ENCODE measurements around the gene CPA3. TPM values are rescaled to one million over a fixed set of nuclear protein-coding genes. Genes with fewer than 3 reads are reported as not detected.

CPA3 gene
- total and polyA plus RNA-seq, 2 donors from 2014 or later = 47.9 TPM; not detected in 1

GRCh38 chr3:148847351-148847750 is 17.7 kb upstream of the CPA3 start:
- Histone ChIP-seq H3K4me3 (ENCODE audit: low read length in 3 of 3) (no peak overlapping the region), H3K9me3 (ENCODE audit: control insufficient read depth in 2 of 3, insufficient read depth in 1 of 3, low read length in 3 of 3) (no peaks in the 10 kb centered on the region), H3K9ac (ENCODE audit: low read length in 3 of 3) (no peak overlapping the region), H3K27ac (ENCODE audit: low read depth in 2 of 2, low read length in 2 of 2) (no peak overlapping the region), H3K4me1 (ENCODE audit: control insufficient read depth in 2 of 3, insufficient read depth in 2 of 3, low read depth in 1 of 3, low read length in 3 of 3) (no peaks in the 10 kb centered on the region), H3K36me3 (ENCODE audit: control insufficient read depth in 2 of 3, insufficient read depth in 3 of 3, low read length in 3 of 3) (no peaks in the 10 kb centered on the region), H3K27me3 (ENCODE audit: control insufficient read depth, insufficient read depth, low read length) (no peaks in the 10 kb centered on the region)
- intact Hi-C loops (cut with DNase I) = no loop called here
- FAIRE-seq = no peak
- no peak for DNase-seq
- TF ChIP-seq, protein P1, sequence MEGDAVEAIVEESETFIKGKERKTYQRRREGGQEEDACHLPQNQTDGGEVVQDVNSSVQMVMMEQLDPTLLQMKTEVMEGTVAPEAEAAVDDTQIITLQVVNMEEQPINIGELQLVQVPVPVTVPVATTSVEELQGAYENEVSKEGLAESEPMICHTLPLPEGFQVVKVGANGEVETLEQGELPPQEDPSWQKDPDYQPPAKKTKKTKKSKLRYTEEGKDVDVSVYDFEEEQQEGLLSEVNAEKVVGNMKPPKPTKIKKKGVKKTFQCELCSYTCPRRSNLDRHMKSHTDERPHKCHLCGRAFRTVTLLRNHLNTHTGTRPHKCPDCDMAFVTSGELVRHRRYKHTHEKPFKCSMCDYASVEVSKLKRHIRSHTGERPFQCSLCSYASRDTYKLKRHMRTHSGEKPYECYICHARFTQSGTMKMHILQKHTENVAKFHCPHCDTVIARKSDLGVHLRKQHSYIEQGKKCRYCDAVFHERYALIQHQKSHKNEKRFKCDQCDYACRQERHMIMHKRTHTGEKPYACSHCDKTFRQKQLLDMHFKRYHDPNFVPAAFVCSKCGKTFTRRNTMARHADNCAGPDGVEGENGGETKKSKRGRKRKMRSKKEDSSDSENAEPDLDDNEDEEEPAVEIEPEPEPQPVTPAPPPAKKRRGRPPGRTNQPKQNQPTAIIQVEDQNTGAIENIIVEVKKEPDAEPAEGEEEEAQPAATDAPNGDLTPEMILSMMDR (IDR thresholded peaks at IDR 0.05; ENCODE audit: borderline replicate concordance, extremely low read depth, insufficient read depth) = no peak

- H3K4me1 ChIP-seq (ENCODE audit: control insufficient read depth in 2 of 3, insufficient read depth in 2 of 3, low read depth in 1 of 3, low read length in 3 of 3) = no peaks in the 10 kb centered on the region
- intact Hi-C loops (cut with DNase I) = no loop called here
- FAIRE-seq (no peak), DNase-seq (no peak)
- H3K36me3 ChIP-seq (ENCODE audit: control insufficient read depth in 2 of 3, insufficient read depth in 3 of 3, low read length in 3 of 3) = no peaks in the 10 kb centered on the region
- no peak overlapping the region for H3K4me3 ChIP-seq (ENCODE audit: low read length in 3 of 3)
- H3K27ac ChIP-seq (ENCODE audit: low read depth in 2 of 2, low read length in 2 of 2) = no peak overlapping the region
- no peak overlapping the region for H3K9ac ChIP-seq (ENCODE audit: low read length in 3 of 3)
- TF ChIP-seq, protein P1 (IDR thresholded peaks at IDR 0.05; ENCODE audit: borderline replicate concordance, extremely low read depth, insufficient read depth) = no peak
- H3K9me3 ChIP-seq (ENCODE audit: control insufficient read depth in 2 of 3, insufficient read depth in 1 of 3, low read length in 3 of 3) = no peaks in the 10 kb centered on the region
- H3K27me3 ChIP-seq (ENCODE audit: control insufficient read depth, insufficient read depth, low read length) = no peaks in the 10 kb centered on the region
These were observed 16.7 kb upstream of the CPA3 start for GRCh38 chr3:148848410-148848809.

- H3K9me3 ChIP-seq (ENCODE audit: control insufficient read depth in 2 of 3, insufficient read depth in 1 of 3, low read length in 3 of 3) = no peaks in the 10 kb centered on the region
- H3K4me3 ChIP-seq (ENCODE audit: low read length in 3 of 3) = no peak overlapping the region
- DNase-seq (no peak), FAIRE-seq (no peak)
- no peak overlapping the region for H3K27ac ChIP-seq (ENCODE audit: low read depth in 2 of 2, low read length in 2 of 2)
- TF ChIP-seq, protein P1 (IDR thresholded peaks at IDR 0.05; ENCODE audit: borderline replicate concordance, extremely low read depth, insufficient read depth) = no peak
- H3K4me1 ChIP-seq (ENCODE audit: control insufficient read depth in 2 of 3, insufficient read depth in 2 of 3, low read depth in 1 of 3, low read length in 3 of 3) = no peaks in the 10 kb centered on the region
- intact Hi-C loops (cut with DNase I) = no loop called here
- no peaks in the 10 kb centered on the region for H3K36me3 ChIP-seq (ENCODE audit: control insufficient read depth in 2 of 3, insufficient read depth in 3 of 3, low read length in 3 of 3)
- H3K27me3 ChIP-seq (ENCODE audit: control insufficient read depth, insufficient read depth, low read length) = no peaks in the 10 kb centered on the region
- H3K9ac ChIP-seq (ENCODE audit: low read length in 3 of 3) = no peak overlapping the region
These were observed 12.7 kb upstream of the CPA3 start for GRCh38 chr3:148852271-148852992.
